ENCODE measurements around the gene RPAP3. TPM values are rescaled to one million over a fixed set of nuclear protein-coding genes. Genes with fewer than 3 reads are reported as not detected.

RPAP3 gene
- total and polyA plus RNA-seq, 9 of the 15 experiments (the other 6 are each of a cell fraction or from before 2014, with no cell fraction given) = 40.0 to 92.1 (median 54.1) TPM

DNA sequence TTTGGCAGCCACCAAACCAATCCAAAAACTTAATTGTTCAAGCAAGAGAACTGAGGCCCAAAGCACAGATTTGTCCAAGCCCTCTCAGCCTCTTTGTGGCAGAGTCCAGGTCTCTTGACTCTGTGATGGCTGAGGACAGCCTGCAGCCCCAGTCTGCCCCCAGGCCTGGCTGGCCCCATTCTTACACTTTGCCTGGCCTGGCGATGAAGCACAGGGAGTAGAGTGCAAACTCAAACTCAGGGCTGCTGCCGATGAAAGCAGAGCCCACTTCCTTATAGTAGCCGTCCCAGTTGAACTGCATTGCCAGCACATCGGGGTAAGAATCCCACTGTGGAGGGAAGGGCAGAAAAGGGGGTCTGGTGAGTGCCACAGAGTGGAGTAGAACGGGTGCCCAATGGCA, 5.6 kb upstream of the RPAP3 start (continued):
- TF ChIP-seq, protein P1, sequence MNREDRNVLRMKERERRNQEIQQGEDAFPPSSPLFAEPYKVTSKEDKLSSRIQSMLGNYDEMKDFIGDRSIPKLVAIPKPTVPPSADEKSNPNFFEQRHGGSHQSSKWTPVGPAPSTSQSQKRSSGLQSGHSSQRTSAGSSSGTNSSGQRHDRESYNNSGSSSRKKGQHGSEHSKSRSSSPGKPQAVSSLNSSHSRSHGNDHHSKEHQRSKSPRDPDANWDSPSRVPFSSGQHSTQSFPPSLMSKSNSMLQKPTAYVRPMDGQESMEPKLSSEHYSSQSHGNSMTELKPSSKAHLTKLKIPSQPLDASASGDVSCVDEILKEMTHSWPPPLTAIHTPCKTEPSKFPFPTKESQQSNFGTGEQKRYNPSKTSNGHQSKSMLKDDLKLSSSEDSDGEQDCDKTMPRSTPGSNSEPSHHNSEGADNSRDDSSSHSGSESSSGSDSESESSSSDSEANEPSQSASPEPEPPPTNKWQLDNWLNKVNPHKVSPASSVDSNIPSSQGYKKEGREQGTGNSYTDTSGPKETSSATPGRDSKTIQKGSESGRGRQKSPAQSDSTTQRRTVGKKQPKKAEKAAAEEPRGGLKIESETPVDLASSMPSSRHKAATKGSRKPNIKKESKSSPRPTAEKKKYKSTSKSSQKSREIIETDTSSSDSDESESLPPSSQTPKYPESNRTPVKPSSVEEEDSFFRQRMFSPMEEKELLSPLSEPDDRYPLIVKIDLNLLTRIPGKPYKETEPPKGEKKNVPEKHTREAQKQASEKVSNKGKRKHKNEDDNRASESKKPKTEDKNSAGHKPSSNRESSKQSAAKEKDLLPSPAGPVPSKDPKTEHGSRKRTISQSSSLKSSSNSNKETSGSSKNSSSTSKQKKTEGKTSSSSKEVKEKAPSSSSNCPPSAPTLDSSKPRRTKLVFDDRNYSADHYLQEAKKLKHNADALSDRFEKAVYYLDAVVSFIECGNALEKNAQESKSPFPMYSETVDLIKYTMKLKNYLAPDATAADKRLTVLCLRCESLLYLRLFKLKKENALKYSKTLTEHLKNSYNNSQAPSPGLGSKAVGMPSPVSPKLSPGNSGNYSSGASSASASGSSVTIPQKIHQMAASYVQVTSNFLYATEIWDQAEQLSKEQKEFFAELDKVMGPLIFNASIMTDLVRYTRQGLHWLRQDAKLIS (CRISPR knock-in tag; IDR thresholded peaks at IDR 0.05) = no peak

DNA sequence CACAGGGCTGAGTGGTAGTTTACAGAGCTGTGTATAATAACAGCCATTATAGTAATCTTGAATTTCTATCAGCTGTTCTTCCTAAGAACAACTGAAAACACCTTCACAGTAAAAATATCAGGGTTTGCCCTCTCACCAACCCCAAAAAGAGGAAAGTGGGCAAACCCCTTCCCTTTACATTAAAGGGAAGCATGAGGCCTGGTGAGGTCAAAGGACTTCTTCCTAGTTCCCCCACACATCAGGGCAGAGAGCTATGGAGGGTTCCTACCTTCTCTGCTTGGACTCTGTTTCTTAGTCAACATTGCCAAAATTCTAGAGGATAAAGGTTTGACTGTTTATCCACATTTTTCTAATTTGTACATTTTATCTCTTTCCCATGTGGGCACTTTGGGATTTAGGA, 4.4 kb upstream of the RPAP3 start:
- no peak overlapping the region for H3K4me3 ChIP-seq
- ATAC-seq = no peak
- H4K20me1 ChIP-seq (replicated peaks; ENCODE audit: control insufficient read depth, insufficient read depth, low read length) = no peaks in the 10 kb centered on the region
- no peak overlapping the region for H3K27ac ChIP-seq (ENCODE audit: extremely low read depth, low read depth, low read length)
- peaks cover 29% of the 10 kb centered on the region for H3K79me2 ChIP-seq (ENCODE audit: control insufficient read depth, insufficient read depth, low read length)
- no peaks in the 10 kb centered on the region for H3K27me3 ChIP-seq (ENCODE audit: control insufficient read depth in 2 of 2, insufficient read depth in 2 of 2, low read length in 2 of 2)
- CTCF ChIA-PET (ENCODE audit: low intra/inter-chr PET ratio) = interaction anchor here (0.6 kb wide), 1 partner anchor 66 kb away, joined by 4 read pairs; no protein-coding TSS in a partner anchor
- no TSS peak for BruUV-seq (replicated peaks)
- no peak overlapping the region for H2AFZ ChIP-seq (ENCODE audit: low read depth, low read length)
- H3K9ac ChIP-seq (ENCODE audit: insufficient read depth in 1 of 2, low read depth in 2 of 2, low read length in 2 of 2) = no peak overlapping the region
- intact Hi-C loops (cut with micrococcal nuclease) = loop anchor here (10.0 kb wide), 1 partner anchor 455 kb away; no protein-coding TSS in a partner anchor
- H3K4me2 ChIP-seq (ENCODE audit: insufficient read depth, low read length) = no peak overlapping the region
- peaks cover 4 to 26% of the 10 kb centered on the region in 2 experiments; a peak in 4 of 5 replicates for H3K4me1 ChIP-seq (replicated peaks in 1 of 2; ENCODE audit: control insufficient read depth in 2 of 2, insufficient read depth in 2 of 2, low read length in 2 of 2)
- POLR2A ChIA-PET = interaction anchor here (0.7 to 1.4 kb wide), 3 partner anchors 31 to 66 kb away, joined by 3 to 4 read pairs (median 3); partner anchors contain the start of gene RAPGEF3
- no peak for FAIRE-seq
- H3K36me3 ChIP-seq (ENCODE audit: control insufficient read depth, insufficient read depth, low read length) = no peaks in the 10 kb centered on the region
- TF ChIP-seq, protein P2, sequence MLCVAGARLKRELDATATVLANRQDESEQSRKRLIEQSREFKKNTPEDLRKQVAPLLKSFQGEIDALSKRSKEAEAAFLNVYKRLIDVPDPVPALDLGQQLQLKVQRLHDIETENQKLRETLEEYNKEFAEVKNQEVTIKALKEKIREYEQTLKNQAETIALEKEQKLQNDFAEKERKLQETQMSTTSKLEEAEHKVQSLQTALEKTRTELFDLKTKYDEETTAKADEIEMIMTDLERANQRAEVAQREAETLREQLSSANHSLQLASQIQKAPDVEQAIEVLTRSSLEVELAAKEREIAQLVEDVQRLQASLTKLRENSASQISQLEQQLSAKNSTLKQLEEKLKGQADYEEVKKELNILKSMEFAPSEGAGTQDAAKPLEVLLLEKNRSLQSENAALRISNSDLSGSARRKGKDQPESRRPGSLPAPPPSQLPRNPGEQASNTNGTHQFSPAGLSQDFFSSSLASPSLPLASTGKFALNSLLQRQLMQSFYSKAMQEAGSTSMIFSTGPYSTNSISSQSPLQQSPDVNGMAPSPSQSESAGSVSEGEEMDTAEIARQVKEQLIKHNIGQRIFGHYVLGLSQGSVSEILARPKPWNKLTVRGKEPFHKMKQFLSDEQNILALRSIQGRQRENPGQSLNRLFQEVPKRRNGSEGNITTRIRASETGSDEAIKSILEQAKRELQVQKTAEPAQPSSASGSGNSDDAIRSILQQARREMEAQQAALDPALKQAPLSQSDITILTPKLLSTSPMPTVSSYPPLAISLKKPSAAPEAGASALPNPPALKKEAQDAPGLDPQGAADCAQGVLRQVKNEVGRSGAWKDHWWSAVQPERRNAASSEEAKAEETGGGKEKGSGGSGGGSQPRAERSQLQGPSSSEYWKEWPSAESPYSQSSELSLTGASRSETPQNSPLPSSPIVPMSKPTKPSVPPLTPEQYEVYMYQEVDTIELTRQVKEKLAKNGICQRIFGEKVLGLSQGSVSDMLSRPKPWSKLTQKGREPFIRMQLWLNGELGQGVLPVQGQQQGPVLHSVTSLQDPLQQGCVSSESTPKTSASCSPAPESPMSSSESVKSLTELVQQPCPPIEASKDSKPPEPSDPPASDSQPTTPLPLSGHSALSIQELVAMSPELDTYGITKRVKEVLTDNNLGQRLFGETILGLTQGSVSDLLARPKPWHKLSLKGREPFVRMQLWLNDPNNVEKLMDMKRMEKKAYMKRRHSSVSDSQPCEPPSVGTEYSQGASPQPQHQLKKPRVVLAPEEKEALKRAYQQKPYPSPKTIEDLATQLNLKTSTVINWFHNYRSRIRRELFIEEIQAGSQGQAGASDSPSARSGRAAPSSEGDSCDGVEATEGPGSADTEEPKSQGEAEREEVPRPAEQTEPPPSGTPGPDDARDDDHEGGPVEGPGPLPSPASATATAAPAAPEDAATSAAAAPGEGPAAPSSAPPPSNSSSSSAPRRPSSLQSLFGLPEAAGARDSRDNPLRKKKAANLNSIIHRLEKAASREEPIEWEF (CRISPR knock-in tag; IDR thresholded peaks at IDR 0.05) = no peak
- no peak for TF ChIP-seq SAP30 (IDR thresholded peaks at IDR 0.05; ENCODE audit: borderline replicate concordance, insufficient read depth, low read depth, low read length, poor library complexity, severe bottlenecking)
- no peak for TF ChIP-seq ZNF436 (CRISPR knock-in tag; IDR thresholded peaks at IDR 0.05)
- TF ChIP-seq SETDB1 (IDR thresholded peaks at IDR 0.05; ENCODE audit: low read length) = no peak
- TF ChIP-seq, protein P3, sequence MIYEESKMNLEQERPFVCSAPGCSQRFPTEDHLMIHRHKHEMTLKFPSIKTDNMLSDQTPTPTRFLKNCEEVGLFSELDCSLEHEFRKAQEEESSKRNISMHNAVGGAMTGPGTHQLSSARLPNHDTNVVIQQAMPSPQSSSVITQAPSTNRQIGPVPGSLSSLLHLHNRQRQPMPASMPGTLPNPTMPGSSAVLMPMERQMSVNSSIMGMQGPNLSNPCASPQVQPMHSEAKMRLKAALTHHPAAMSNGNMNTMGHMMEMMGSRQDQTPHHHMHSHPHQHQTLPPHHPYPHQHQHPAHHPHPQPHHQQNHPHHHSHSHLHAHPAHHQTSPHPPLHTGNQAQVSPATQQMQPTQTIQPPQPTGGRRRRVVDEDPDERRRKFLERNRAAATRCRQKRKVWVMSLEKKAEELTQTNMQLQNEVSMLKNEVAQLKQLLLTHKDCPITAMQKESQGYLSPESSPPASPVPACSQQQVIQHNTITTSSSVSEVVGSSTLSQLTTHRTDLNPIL (CRISPR knock-in tag; IDR thresholded peaks at IDR 0.05) = no peak
- no peak for TF ChIP-seq SLC30A9 (CRISPR knock-in tag; IDR thresholded peaks at IDR 0.05)
- TF ChIP-seq HDAC3 (IDR thresholded peaks at IDR 0.05; ENCODE audit: borderline replicate concordance, partially characterized antibody) = no peak
- no peak for DNase-seq (ENCODE audit: extremely low read depth in 1 of 4, low spot score in 3 of 4)
- in situ Hi-C loops (cut with MboI) = loop anchor here (5.0 to 10.0 kb wide), 4 partner anchors 65 to 467 kb away; partner anchors contain the start of gene SLC48A1
- H3K9me3 ChIP-seq (replicated peaks; ENCODE audit: control insufficient read depth, insufficient read depth, low read depth, low read length) = no peaks in the 10 kb centered on the region
- H3K9me1 ChIP-seq (ENCODE audit: control insufficient read depth, insufficient read depth, low read length) = no peaks in the 10 kb centered on the region

Measured in K562 (cell line).